Type B pancreatic cell (in vitro differentiated cells): ENCODE results near the gene CXCL17. TPM values are rescaled to one million over a fixed set of nuclear protein-coding genes. Genes with fewer than 3 reads are reported as not detected.

Experiments used
- DNase-seq: peaks from one replicate; pipeline ENCODE4 v3.0.0; 2021; ENCODE audit warnings: mixed read lengths; ENCODE audit not compliant: unreplicated experiment; ENCODE audit errors: extremely low spot score
- H3K27ac Mint-ChIP-seq: 2 replicates; pipeline ENCODE4 v1.8.0; 2021; ENCODE audit warnings: mild to moderate bottlenecking, mixed read lengths
- H3K27me3 Mint-ChIP-seq: 2 replicates; pipeline ENCODE4 v1.8.0; 2021; ENCODE audit warnings: mixed read lengths
- H3K36me3 Mint-ChIP-seq: 2 replicates; pipeline ENCODE4 v1.8.0; 2021; ENCODE audit warnings: mixed read lengths
- H3K4me1 Mint-ChIP-seq: one replicate; pipeline ENCODE4 v1.8.0; 2021; ENCODE audit warnings: mixed read lengths; ENCODE audit not compliant: unreplicated experiment
- H3K4me3 Mint-ChIP-seq: 2 replicates; pipeline ENCODE4 v1.8.0; 2021; ENCODE audit warnings: mild to moderate bottlenecking, mixed read lengths
- H3K9me3 Mint-ChIP-seq: 2 replicates; pipeline ENCODE4 v1.8.0; 2021; ENCODE audit warnings: mixed read lengths
- total RNA-seq: library from RNA; stranded (reverse); gene quantifications from 2 replicates; pipeline ENCODE4 v1.2.1, GENCODE V29; 2021; ENCODE audit warnings: low replicate concordance
- TF ChIP-seq, protein P1 (sequence below): fragments of 200-600 bp; sonication (generic); conservative IDR thresholded peaks from 2 replicates; pipeline ENCODE4 v1.5.0; 2021; ENCODE audit warnings: antibody characterized with exemption, mild to moderate bottlenecking

The CXCL17 gene
- total RNA-seq, 1 donor from 2014 or later, result 3.2 TPM

DNA sequence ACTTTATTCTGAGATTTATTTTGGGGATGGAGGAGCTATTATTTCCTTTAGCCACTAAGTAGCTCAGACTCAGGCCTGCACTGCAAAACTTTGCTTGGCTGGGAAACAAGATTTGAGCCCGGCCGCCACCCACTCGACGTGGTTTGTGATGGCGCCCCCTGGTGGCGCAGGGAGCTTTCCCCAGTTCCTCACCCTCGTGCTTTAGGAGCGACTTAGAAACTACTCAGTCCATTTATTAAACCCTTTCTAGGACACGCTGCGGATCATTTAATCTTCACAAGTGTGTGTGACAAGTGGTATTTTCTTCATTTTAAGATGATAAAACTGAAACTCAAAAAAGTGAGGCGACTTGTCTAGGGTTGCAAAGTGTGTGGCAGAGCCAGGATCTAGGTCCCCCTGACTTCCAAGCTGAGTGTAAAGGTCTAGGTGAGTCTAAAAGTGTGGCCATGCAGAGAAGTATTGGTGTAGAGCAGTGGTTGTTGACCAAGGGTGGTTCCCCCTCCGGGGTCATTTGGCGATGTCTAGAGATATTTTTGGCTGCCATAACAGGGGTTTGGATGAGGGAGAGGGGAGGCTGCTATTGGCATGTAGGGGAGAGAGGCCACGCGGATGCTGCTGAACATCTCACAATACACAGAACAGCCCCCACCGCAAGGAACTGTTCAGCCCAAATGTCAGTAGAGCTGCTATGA is 2.2 kb downstream of the CXCL17 start:
- Mint-ChIP-seq H3K4me3 (peak overlapping the region; percentile 72), H3K4me1 (peaks cover 42% of the 10 kb centered on the region), H3K27ac (peak overlapping the region; percentile 96), H3K27me3 (no peaks in the 10 kb centered on the region), H3K36me3 (no peaks in the 10 kb centered on the region), H3K9me3 (no peaks in the 10 kb centered on the region)
- TF ChIP-seq, protein P1, sequence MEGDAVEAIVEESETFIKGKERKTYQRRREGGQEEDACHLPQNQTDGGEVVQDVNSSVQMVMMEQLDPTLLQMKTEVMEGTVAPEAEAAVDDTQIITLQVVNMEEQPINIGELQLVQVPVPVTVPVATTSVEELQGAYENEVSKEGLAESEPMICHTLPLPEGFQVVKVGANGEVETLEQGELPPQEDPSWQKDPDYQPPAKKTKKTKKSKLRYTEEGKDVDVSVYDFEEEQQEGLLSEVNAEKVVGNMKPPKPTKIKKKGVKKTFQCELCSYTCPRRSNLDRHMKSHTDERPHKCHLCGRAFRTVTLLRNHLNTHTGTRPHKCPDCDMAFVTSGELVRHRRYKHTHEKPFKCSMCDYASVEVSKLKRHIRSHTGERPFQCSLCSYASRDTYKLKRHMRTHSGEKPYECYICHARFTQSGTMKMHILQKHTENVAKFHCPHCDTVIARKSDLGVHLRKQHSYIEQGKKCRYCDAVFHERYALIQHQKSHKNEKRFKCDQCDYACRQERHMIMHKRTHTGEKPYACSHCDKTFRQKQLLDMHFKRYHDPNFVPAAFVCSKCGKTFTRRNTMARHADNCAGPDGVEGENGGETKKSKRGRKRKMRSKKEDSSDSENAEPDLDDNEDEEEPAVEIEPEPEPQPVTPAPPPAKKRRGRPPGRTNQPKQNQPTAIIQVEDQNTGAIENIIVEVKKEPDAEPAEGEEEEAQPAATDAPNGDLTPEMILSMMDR, result peak; percentile 92
- DNase-seq, result peak; percentile 78

DNA sequence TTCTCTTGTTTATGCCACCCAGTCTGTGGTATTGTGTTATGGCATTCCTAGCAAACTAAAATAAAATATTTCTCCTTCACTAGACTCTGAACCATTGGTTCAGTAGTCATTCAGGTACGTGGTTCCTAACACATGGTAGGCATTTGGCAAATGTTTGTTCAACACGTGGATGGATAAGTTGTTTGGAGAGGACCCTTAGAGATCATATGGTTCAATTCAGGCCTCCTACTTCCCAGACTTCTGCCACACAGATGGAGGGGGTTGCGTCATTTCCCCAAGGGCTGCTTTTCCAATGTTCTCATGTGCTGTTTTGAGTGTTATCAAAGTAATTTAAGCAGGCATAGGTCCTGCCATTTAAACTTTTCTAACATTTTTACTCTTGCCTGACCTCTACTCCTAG is 6.7 kb downstream of the CXCL17 start:
- Mint-ChIP-seq H3K4me3 (no peak overlapping the region), H3K27me3 (no peaks in the 10 kb centered on the region), H3K4me1 (peaks cover 28% of the 10 kb centered on the region), H3K27ac (peak overlapping the region; percentile 17), H3K9me3 (no peaks in the 10 kb centered on the region), H3K36me3 (no peaks in the 10 kb centered on the region)
- TF ChIP-seq, protein P1, result no peak
- no peak for DNase-seq

DNA sequence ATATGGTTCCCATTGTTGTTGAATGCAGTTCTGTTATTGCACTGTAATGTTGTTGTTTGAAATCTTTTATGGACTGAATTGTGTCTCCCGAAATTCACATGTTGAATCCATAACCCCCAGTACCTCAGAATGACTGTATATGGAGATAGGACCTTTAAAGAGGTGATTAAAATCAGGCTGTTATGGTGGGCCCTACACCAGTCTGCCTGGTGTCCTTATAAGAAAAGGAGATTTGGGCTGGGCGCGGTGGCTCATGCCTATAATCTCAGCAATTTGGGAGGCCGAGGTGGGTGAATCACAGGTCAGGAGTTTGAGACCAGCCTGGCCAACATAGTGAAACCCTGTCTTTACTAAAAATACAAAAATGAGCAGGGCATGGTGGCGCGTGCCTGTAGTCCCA is 7.4 kb downstream of the CXCL17 start:
- TF ChIP-seq, protein P1, result no peak
- no peaks in the 10 kb centered on the region for H3K9me3 Mint-ChIP-seq
- H3K27ac Mint-ChIP-seq, result no peak overlapping the region
- no peaks in the 10 kb centered on the region for H3K27me3 Mint-ChIP-seq
- no peak overlapping the region for H3K4me3 Mint-ChIP-seq
- no peaks in the 10 kb centered on the region for H3K36me3 Mint-ChIP-seq
- H3K4me1 Mint-ChIP-seq, result peaks cover 21% of the 10 kb centered on the region
- DNase-seq, result no peak

DNA sequence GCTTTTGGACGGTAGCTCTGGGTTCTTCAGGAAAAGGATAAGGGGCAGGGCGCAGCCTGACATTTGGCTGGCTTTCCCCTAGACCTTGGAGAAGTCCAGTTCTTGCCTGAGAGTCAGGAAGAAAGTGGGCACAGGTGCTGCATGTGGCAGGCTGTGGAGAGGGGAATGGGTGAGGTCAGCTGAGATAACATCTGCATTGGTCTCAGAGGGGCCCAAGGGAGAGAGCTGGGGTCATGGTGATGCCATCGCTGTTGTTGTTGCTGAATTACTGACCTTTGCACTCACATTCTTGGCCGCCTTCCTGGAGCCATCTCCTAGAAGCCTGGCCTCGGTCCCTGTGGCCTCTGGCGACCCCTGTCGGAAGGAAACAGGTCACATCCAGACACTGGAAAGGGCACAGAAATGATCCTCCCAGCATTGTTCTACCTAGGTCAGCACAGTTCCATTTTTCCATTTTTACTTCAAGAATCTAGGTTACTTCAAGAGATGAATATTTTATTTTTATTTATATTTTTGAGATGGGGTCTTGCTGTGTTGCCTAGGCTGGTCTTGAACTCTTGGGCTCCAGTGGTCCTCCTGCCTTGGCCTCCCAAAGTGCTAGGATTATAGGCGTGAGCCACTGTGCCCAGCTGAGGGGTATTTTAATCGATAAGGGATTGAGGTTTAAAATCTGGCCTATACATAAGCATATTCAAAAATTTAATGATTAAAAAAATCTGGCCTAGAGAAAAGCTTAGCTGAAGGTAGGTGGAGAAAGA is 9.1 kb downstream of the CXCL17 start:
- TF ChIP-seq, protein P1, result peak; percentile 87
- peaks cover 21% of the 10 kb centered on the region for H3K4me1 Mint-ChIP-seq
- H3K27ac Mint-ChIP-seq, result peak overlapping the region; percentile 31
- H3K36me3 Mint-ChIP-seq, result no peaks in the 10 kb centered on the region
- DNase-seq, result no peak
- no peaks in the 10 kb centered on the region for H3K9me3 Mint-ChIP-seq
- no peak overlapping the region for H3K4me3 Mint-ChIP-seq
- no peaks in the 10 kb centered on the region for H3K27me3 Mint-ChIP-seq

DNA sequence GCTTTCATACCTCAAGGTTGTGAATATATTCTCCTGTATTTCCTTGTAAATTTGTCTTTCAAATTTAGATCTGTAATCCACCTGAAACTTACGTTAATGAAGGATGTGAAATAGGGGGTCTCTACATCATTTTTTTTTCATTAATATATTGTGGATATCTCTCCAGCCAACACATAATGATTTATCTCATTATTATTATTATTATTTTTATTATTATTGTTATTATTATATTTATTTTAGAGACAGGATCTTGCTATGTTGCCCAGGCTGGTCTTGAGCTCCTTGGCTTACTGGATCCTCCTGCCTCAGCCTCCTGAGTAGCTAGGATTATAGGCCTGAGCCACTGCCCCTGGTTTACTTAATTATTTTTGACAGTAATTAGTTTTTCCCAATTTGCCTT is 11.3 kb downstream of the CXCL17 start:
- H3K27ac Mint-ChIP-seq, result no peak overlapping the region
- H3K9me3 Mint-ChIP-seq, result no peaks in the 10 kb centered on the region
- H3K36me3 Mint-ChIP-seq, result no peaks in the 10 kb centered on the region
- DNase-seq, result no peak
- peaks cover 17% of the 10 kb centered on the region for H3K4me1 Mint-ChIP-seq
- TF ChIP-seq, protein P1, result no peak
- H3K4me3 Mint-ChIP-seq, result no peak overlapping the region
- no peaks in the 10 kb centered on the region for H3K27me3 Mint-ChIP-seq
